Neuronal stem cell (in vitro differentiated cells): ENCODE results near the gene PPARGC1A.

Experiments used
- DNase-seq: peaks from one replicate; pipeline ENCODE4 v3.0.0-alpha.2; 2013; ENCODE audit warnings: low spot score
- H2AFZ ChIP-seq: one replicate; pipeline ENCODE4 v1.6.1; 2013; ENCODE audit warnings: mild to moderate bottlenecking, low read length, inconsistent platforms
- H2AK5ac ChIP-seq: 2 replicates; pipeline ENCODE4 v1.6.1; 2013; ENCODE audit warnings: low read depth, mild to moderate bottlenecking, inconsistent platforms, low read length, moderate library complexity, mixed read lengths
- H2BK120ac ChIP-seq: 2 replicates; pipeline ENCODE4 v1.6.1; 2013; ENCODE audit warnings: low read depth, mild to moderate bottlenecking, inconsistent platforms, low read length, moderate library complexity, mixed read lengths
- H2BK12ac ChIP-seq: one replicate; pipeline ENCODE4 v1.6.1; 2013; ENCODE audit warnings: low read length, inconsistent platforms
- H2BK15ac ChIP-seq: 2 replicates; pipeline ENCODE4 v1.6.1; 2013; ENCODE audit warnings: mild to moderate bottlenecking, low read length, inconsistent platforms, mixed read lengths
- H2BK5ac ChIP-seq: one replicate; pipeline ENCODE4 v1.6.1; 2013; ENCODE audit warnings: inconsistent platforms, mild to moderate bottlenecking, low read length, moderate library complexity
- H3K14ac ChIP-seq: one replicate; pipeline ENCODE4 v1.6.1; 2013; ENCODE audit warnings: low read length, inconsistent platforms
- H3K18ac ChIP-seq: 2 replicates; pipeline ENCODE4 v1.6.1; 2013; ENCODE audit warnings: low read length, inconsistent platforms
- H3K23ac ChIP-seq: 2 replicates; pipeline ENCODE4 v1.6.1; 2013; ENCODE audit warnings: low read depth, mild to moderate bottlenecking, mixed read lengths, low read length, inconsistent platforms; ENCODE audit not compliant: poor library complexity
- H3K27ac ChIP-seq: replicated peaks from 3 replicates; pipeline ENCODE4 v1.5.1; 2013; ENCODE audit warnings: low read length, inconsistent platforms
- H3K27me3 ChIP-seq, 3 experiments: 2 replicates each; pipeline ENCODE4 v1.6.1; 2013; ENCODE audit warnings: low read length in 3 of 3, mild to moderate bottlenecking in 2 of 3, inconsistent platforms in 1 of 3, low read depth in 1 of 3, mixed read lengths in 1 of 3, moderate library complexity in 1 of 3; ENCODE audit not compliant: control insufficient read depth in 3 of 3, insufficient read depth in 3 of 3
- H3K36me3 ChIP-seq, 2 donors: replicated peaks in 1 of 2; 2 replicates each; pipeline ENCODE4 v1.6.1; 2013; ENCODE audit warnings: low read length in 2 of 2; ENCODE audit not compliant: control insufficient read depth in 2 of 2, insufficient read depth in 2 of 2
- H3K4ac ChIP-seq: 2 replicates; pipeline ENCODE4 v1.6.1; 2013; ENCODE audit warnings: inconsistent platforms, mild to moderate bottlenecking, low read length, moderate library complexity
- H3K4me1 ChIP-seq, 2 donors: 1 replicate in 1 of 2; 2 replicates in 1 of 2; pipeline ENCODE4 v1.6.1; 2013; ENCODE audit warnings: low read length in 2 of 2, low read depth in 1 of 2; ENCODE audit not compliant: control insufficient read depth in 2 of 2, insufficient read depth in 1 of 2
- H3K4me2 ChIP-seq: one replicate; pipeline ENCODE4 v1.6.1; 2013; ENCODE audit warnings: mild to moderate bottlenecking, low read length, inconsistent platforms; ENCODE audit not compliant: insufficient read depth, poor library complexity, severe bottlenecking
- H3K4me3 ChIP-seq, 2 donors: 2 replicates each; pipeline ENCODE4 v1.5.1; 2013; ENCODE audit warnings: low read length in 2 of 2, mild to moderate bottlenecking in 2 of 2, inconsistent platforms in 1 of 2, moderate library complexity in 1 of 2
- H3K79me1 ChIP-seq: one replicate; pipeline ENCODE4 v1.6.1; 2013; ENCODE audit warnings: low read depth, mild to moderate bottlenecking, inconsistent platforms, low read length, moderate library complexity
- H3K9ac ChIP-seq: one replicate; pipeline ENCODE4 v1.6.1; 2013; ENCODE audit warnings: mild to moderate bottlenecking, low read depth, low read length, inconsistent platforms; ENCODE audit not compliant: poor library complexity
- H3K9me3 ChIP-seq, 2 donors: replicated peaks in 1 of 2; 2 replicates each; pipeline versions ENCODE3 to v1.6.1; 2013; ENCODE audit warnings: low read length in 2 of 2, mild to moderate bottlenecking in 2 of 2, inconsistent platforms in 1 of 2, low read depth in 1 of 2, mixed read lengths in 1 of 2, moderate library complexity in 1 of 2; ENCODE audit not compliant: control insufficient read depth in 2 of 2, insufficient read depth in 1 of 2
- H4K8ac ChIP-seq: one replicate; pipeline ENCODE4 v1.6.1; 2013; ENCODE audit warnings: low read depth, mild to moderate bottlenecking, inconsistent platforms, low read length, moderate library complexity
- H4K91ac ChIP-seq: one replicate; pipeline ENCODE4 v1.6.1; 2013; ENCODE audit warnings: low read length, low read depth, mild to moderate bottlenecking, inconsistent platforms; ENCODE audit not compliant: poor library complexity
- whole genome bisulfite sequencing, 2 donors: extraction: QIAGEN DNeasy Blood & Tissue Kit; methylation state at CpG; one replicate each; pipeline ENCODE4 v1.1.7; 2013; ENCODE audit warnings: missing lambda C conversion rate in 2 of 2, mixed read lengths in 1 of 2; ENCODE audit not compliant: insufficient read length in 2 of 2, insufficient replicate concordance in 1 of 2; ENCODE audit errors: extremely low coverage in 2 of 2; 5-methylcytosine and 5-hydroxymethylcytosine counted together

Gene PPARGC1A

GRCh38 chr4:23889391-23889790 lies 456 bp downstream of the PPARGC1A start:
- Histone ChIP-seq H3K4ac (no peak overlapping the region), H3K79me1 (no peaks in the 10 kb centered on the region), H3K9me3 (no peaks in the 10 kb centered on the region), H4K91ac (no peak overlapping the region), H2BK5ac (no peak overlapping the region), H3K4me3 (peak overlapping the region in 1 of 2 donors; percentile 45), H3K27me3 (no peaks in the 10 kb centered on the region), H3K23ac (no peak overlapping the region), H2AFZ (peak overlapping the region; percentile 89), H3K27ac (no peak overlapping the region), H2BK12ac (no peak overlapping the region), H4K8ac (no peak overlapping the region), H3K18ac (no peak overlapping the region), H2BK120ac (no peak overlapping the region), H3K36me3 (no peaks in the 10 kb centered on the region), H2BK15ac (no peak overlapping the region), H3K4me2 (peak overlapping the region; percentile 53), H3K9ac (no peak overlapping the region), H2AK5ac (no peak overlapping the region), H3K4me1 (peaks cover 6 to 13% of the 10 kb centered on the region in 2 donors), H3K14ac (no peak overlapping the region)
- no peak for DNase-seq
- WGBS, 2 donors = no CpG with 5 or more reads among the region's 3 CpGs

GRCh38 chr4:23888421-23889319 lies 1.2 kb downstream of the PPARGC1A start:
- Histone ChIP-seq H3K4me1 (peaks cover 6 to 13% of the 10 kb centered on the region in 2 donors), H3K36me3 (no peaks in the 10 kb centered on the region), H2BK120ac (no peak overlapping the region), H3K4me2 (peak overlapping the region; percentile 46), H3K27me3 (no peaks in the 10 kb centered on the region), H3K4me3 (peak overlapping the region; percentile 19 to 45), H3K18ac (no peak overlapping the region), H3K9ac (no peak overlapping the region), H3K27ac (no peak overlapping the region), H4K8ac (no peak overlapping the region), H3K14ac (no peak overlapping the region), H4K91ac (no peak overlapping the region), H3K9me3 (no peaks in the 10 kb centered on the region), H3K4ac (no peak overlapping the region), H2BK5ac (no peak overlapping the region), H3K23ac (no peak overlapping the region), H2BK12ac (no peak overlapping the region), H3K79me1 (no peaks in the 10 kb centered on the region), H2BK15ac (no peak overlapping the region), H2AK5ac (no peak overlapping the region), H2AFZ (peak overlapping the region; percentile 89)
- no CpG with 5 or more reads among the region's 25 CpGs for WGBS, 2 donors
- no peak for DNase-seq

DNA sequence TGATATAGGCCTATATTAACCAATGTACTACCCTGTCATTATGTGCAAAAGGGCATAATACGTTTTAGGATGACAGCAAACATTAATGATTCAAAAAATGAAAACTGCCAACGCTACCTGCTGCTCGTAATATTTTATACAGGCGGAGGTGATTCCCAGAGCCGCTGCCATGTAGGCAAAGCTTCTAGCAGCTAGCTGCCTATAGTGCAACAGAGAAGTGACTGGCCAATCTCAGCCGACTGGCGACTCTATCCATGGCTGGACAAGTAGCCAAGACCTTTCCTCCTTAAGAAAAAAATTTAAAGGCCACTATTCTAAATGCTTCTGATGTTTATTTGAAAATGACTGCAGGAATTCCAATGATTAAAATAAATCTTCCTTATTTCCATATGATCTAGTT lies 1.9 kb downstream of the PPARGC1A start:
- WGBS, 2 donors = no CpG with 5 or more reads among the region's 7 CpGs
- no peak overlapping the region for H3K18ac ChIP-seq
- peaks cover 6 to 13% of the 10 kb centered on the region in 2 donors for H3K4me1 ChIP-seq
- H4K91ac ChIP-seq = no peak overlapping the region
- DNase-seq = no peak
- no peak overlapping the region for H3K4ac ChIP-seq
- no peak overlapping the region for H3K27ac ChIP-seq
- no peaks in the 10 kb centered on the region for H3K36me3 ChIP-seq
- H3K9me3 ChIP-seq = no peaks in the 10 kb centered on the region
- no peak overlapping the region for H4K8ac ChIP-seq
- H2BK12ac ChIP-seq = no peak overlapping the region
- no peak overlapping the region for H2AK5ac ChIP-seq
- no peaks in the 10 kb centered on the region for H3K79me1 ChIP-seq
- no peak overlapping the region for H2BK5ac ChIP-seq
- no peak overlapping the region for H3K4me3 ChIP-seq
- H2BK15ac ChIP-seq = no peak overlapping the region
- H3K9ac ChIP-seq = no peak overlapping the region
- H3K27me3 ChIP-seq = no peaks in the 10 kb centered on the region
- H3K23ac ChIP-seq = no peak overlapping the region
- H3K14ac ChIP-seq = no peak overlapping the region
- no peak overlapping the region for H3K4me2 ChIP-seq
- H2BK120ac ChIP-seq = no peak overlapping the region
- no peak overlapping the region for H2AFZ ChIP-seq

GRCh38 chr4:23887173-23887572 lies 2.7 kb downstream of the PPARGC1A start:
- Histone ChIP-seq H3K36me3 (no peaks in the 10 kb centered on the region), H2AK5ac (no peak overlapping the region), H4K91ac (no peak overlapping the region), H3K9ac (no peak overlapping the region), H2BK5ac (no peak overlapping the region), H3K79me1 (no peaks in the 10 kb centered on the region), H3K27me3 (no peaks in the 10 kb centered on the region), H3K4me2 (no peak overlapping the region), H3K23ac (no peak overlapping the region), H2BK15ac (no peak overlapping the region), H4K8ac (no peak overlapping the region), H2AFZ (no peak overlapping the region), H3K14ac (no peak overlapping the region), H2BK12ac (no peak overlapping the region), H3K27ac (no peak overlapping the region), H3K4ac (no peak overlapping the region), H3K4me1 (peaks cover 6 to 13% of the 10 kb centered on the region in 2 donors), H3K9me3 (no peaks in the 10 kb centered on the region), H3K4me3 (no peak overlapping the region), H3K18ac (no peak overlapping the region), H2BK120ac (no peak overlapping the region)
- no peak for DNase-seq
- no CpG with 5 or more reads among the region's 3 CpGs for WGBS, 2 donors
